OCI-LY7 (cell line): ENCODE data around the gene EVA1C. TPM values are rescaled to one million over a fixed set of nuclear protein-coding genes. Genes with fewer than 3 reads are reported as not detected.

Experiments
- BruUV-seq: library from RNA; stranded (reverse); fragments of 400-500 nt; replicated peaks from 2 replicates; lab custom pipeline; 2021; lab: Mats Ljungman, UMichigan
- CTCF ChIA-PET: fragments of 300-600 bp; sonication (Branson Sonifier 250); formaldehyde crosslinking; loops from one replicate; lab custom pipeline; 2022; ENCODE audit warnings: antibody characterized with exemption; ENCODE audit not compliant: unreplicated experiment; lab: Charles Lee
- POLR2A ChIA-PET: fragments of 300-600 bp; sonication (Branson Sonifier 250); formaldehyde crosslinking; loops from one replicate; lab custom pipeline; 2022; ENCODE audit warnings: antibody characterized with exemption; lab: Charles Lee
- DNase-seq: peaks from one replicate; pipeline ENCODE4 v3.0.0-alpha.2; 2015; ENCODE audit warnings: low spot score
- H2AFZ ChIP-seq: fragments of 200-600 bp; sonication (generic), shearing (Covaris generic); 2 replicates; pipeline ENCODE4 v1.6.1; 2014; ENCODE audit warnings: mild to moderate bottlenecking, antibody characterized with exemption, low read length, moderate library complexity
- H3K27ac ChIP-seq: fragments of 200-600 bp; sonication (generic); 2 replicates; pipeline ENCODE4 v1.5.1; 2014; ENCODE audit warnings: mixed run types, low read depth, mild to moderate bottlenecking, moderate library complexity, low read length, inconsistent platforms; ENCODE audit not compliant: poor library complexity, severe bottlenecking
- H3K36me3 ChIP-seq: fragments of 200-600 bp; sonication (generic); 2 replicates; pipeline ENCODE4 v1.6.1; 2014; ENCODE audit warnings: mild to moderate bottlenecking, antibody characterized with exemption, low read length, moderate library complexity, mixed read lengths; ENCODE audit not compliant: insufficient read depth
- H3K4me1 ChIP-seq: fragments of 200-600 bp; sonication (generic); 2 replicates; pipeline ENCODE4 v1.5.1; 2014; ENCODE audit warnings: mild to moderate bottlenecking, low read length; ENCODE audit not compliant: insufficient read depth, poor library complexity, severe bottlenecking
- H3K4me2 ChIP-seq: fragments of 200-600 bp; sonication (generic); 2 replicates; pipeline ENCODE4 v1.6.1; 2014; ENCODE audit warnings: mild to moderate bottlenecking, low read length
- H3K4me3 ChIP-seq: fragments of 200-600 bp; sonication (generic); 2 replicates; pipeline ENCODE4 v1.5.1; 2014; ENCODE audit warnings: mild to moderate bottlenecking, low read depth, low read length; ENCODE audit not compliant: poor library complexity, severe bottlenecking
- H3K79me2 ChIP-seq: fragments of 200-600 bp; sonication (generic); 2 replicates; pipeline ENCODE4 v1.6.1; 2016; ENCODE audit warnings: low read depth, mild to moderate bottlenecking, low read length, moderate library complexity, mixed read lengths; ENCODE audit not compliant: insufficient read depth
- H3K9me2 ChIP-seq: fragments of 200-600 bp; sonication (generic); 2 replicates; pipeline ENCODE4 v1.6.1; 2016; ENCODE audit warnings: mild to moderate bottlenecking, low read length, mixed read lengths; ENCODE audit not compliant: insufficient read depth
- H3K9me3 ChIP-seq: fragments of 200-600 bp; sonication (generic); 2 replicates; pipeline ENCODE4 v1.6.1; 2014; ENCODE audit warnings: mild to moderate bottlenecking, mixed run types, low read length, mixed read lengths
- H4K20me1 ChIP-seq: fragments of 200-600 bp; sonication (generic); 2 replicates; pipeline ENCODE4 v1.6.1; 2014; ENCODE audit warnings: mild to moderate bottlenecking, antibody characterized with exemption, low read length, moderate library complexity, mixed read lengths; ENCODE audit not compliant: insufficient read depth
- CTCF ChIP-seq: fragments of 200-600 bp; sonication (generic); conservative IDR thresholded peaks from 2 replicates; pipeline ENCODE4 v1.5.1; 2014; ENCODE audit warnings: mild to moderate bottlenecking, antibody characterized with exemption, low read length, moderate library complexity, mixed read lengths
- EZH2phosphoT487 ChIP-seq: fragments of 200-600 bp; sonication (generic); IDR thresholded peaks from 2 replicates; pipeline ENCODE4 v1.6.1; 2018; ENCODE audit warnings: low read depth, borderline replicate concordance, mild to moderate bottlenecking, mixed run types, antibody characterized with exemption, low read length, moderate library complexity, mixed read lengths
- intact Hi-C: fragments of 100-400 bp; cut with micrococcal nuclease; formaldehyde crosslinking; loops from one replicate; pipeline ENCODE4 v1.10.0; 2022; ENCODE audit not compliant: unreplicated experiment
- total RNA-seq, 2 experiments: library from RNA; depleted of rRNA in 1 of 2; stranded (reverse); fragments of >200 nt in 1 of 2; shearing (Covaris generic) in 1 of 2; gene quantifications; 2 replicates each; pipeline ENCODE4 v1.2.3, GENCODE V29; 2014 to 2022

The EVA1C gene
- total RNA-seq, 2 experiments from 2014 or later: not detected

GRCh38 chr21:32534113-32534512 is 121.6 kb downstream of the EVA1C start:
- Histone ChIP-seq H3K9me3 (no peaks in the 10 kb centered on the region), H4K20me1 (no peaks in the 10 kb centered on the region), H2AFZ (no peak overlapping the region), H3K79me2 (no peaks in the 10 kb centered on the region), H3K4me2 (no peak overlapping the region), H3K4me1 (no peaks in the 10 kb centered on the region), H3K36me3 (no peaks in the 10 kb centered on the region), H3K9me2 (no peaks in the 10 kb centered on the region), H3K27ac (no peak overlapping the region), H3K4me3 (no peak overlapping the region)
- BruUV-seq: no TSS peak
- POLR2A ChIA-PET: no interaction called here
- intact Hi-C loops: no loop called here
- TF ChIP-seq EZH2phosphoT487: no peak
- no peak for TF ChIP-seq CTCF
- no peak for DNase-seq
- CTCF ChIA-PET: no interaction called here

- CTCF ChIA-PET: no interaction called here
- BruUV-seq: no TSS peak
Observed at GRCh38 chr21:32535612-32536011, 123.1 kb downstream of the EVA1C start.

GRCh38 chr21:32537569-32537881 is 125.0 kb downstream of the EVA1C start:
- H3K4me2 ChIP-seq: no peak overlapping the region
- ChIA-PET CTCF (no interaction called here), POLR2A (no interaction called here)
- H3K27ac ChIP-seq: no peak overlapping the region
- H3K9me2 ChIP-seq: no peaks in the 10 kb centered on the region
- no peaks in the 10 kb centered on the region for H3K4me1 ChIP-seq
- H3K36me3 ChIP-seq: no peaks in the 10 kb centered on the region
- no TSS peak for BruUV-seq
- no peaks in the 10 kb centered on the region for H4K20me1 ChIP-seq
- intact Hi-C loops: no loop called here
- H3K9me3 ChIP-seq: no peaks in the 10 kb centered on the region
- no peak overlapping the region for H2AFZ ChIP-seq
- H3K79me2 ChIP-seq: no peaks in the 10 kb centered on the region
- no peak for DNase-seq
- TF ChIP-seq EZH2phosphoT487: no peak
- TF ChIP-seq CTCF: no peak
- no peak overlapping the region for H3K4me3 ChIP-seq

More at GRCh38 chr21:32535612-32536011, 123.1 kb downstream of the EVA1C start:
- Histone ChIP-seq H2AFZ (no peak overlapping the region), H3K79me2 (no peaks in the 10 kb centered on the region), H3K4me2 (no peak overlapping the region), H4K20me1 (no peaks in the 10 kb centered on the region), H3K27ac (no peak overlapping the region), H3K36me3 (no peaks in the 10 kb centered on the region), H3K9me2 (no peaks in the 10 kb centered on the region), H3K4me3 (no peak overlapping the region), H3K9me3 (no peaks in the 10 kb centered on the region), H3K4me1 (no peaks in the 10 kb centered on the region)
- TF ChIP-seq CTCF (no peak), EZH2phosphoT487 (no peak)
- POLR2A ChIA-PET: no interaction called here
- intact Hi-C loops: no loop called here
- DNase-seq: no peak
